Activated CD4-positive, alpha-beta T cell treated with anti-CD3 and anti-CD28 coated beads, Interleukin-2, amount 10 ng/mL, durations not matched to agents 7 days and 5 days (primary cell): ENCODE measurements around the gene TRERF1. TPM values are rescaled to one million over a fixed set of nuclear protein-coding genes. Genes with fewer than 3 reads are reported as not detected.

Experiments used
- CTCF ChIA-PET: fragments of 350-600 bp; sonication (Branson Sonifier 250); formaldehyde crosslinking; loops from one replicate; lab custom pipeline; 2021; ENCODE audit warnings: antibody characterized with exemption; lab: Charles Lee
- POLR2A ChIA-PET: fragments of 350-600 bp; sonication (Branson Sonifier 250); formaldehyde crosslinking; loops from one replicate; lab custom pipeline; 2021; ENCODE audit warnings: antibody characterized with exemption; lab: Charles Lee
- DNase-seq: peaks from one replicate; pipeline ENCODE4 v3.0.0-alpha.2; 2020
- H3K27ac Mint-ChIP-seq: one replicate; pipeline ENCODE4 v1.8.0; 2021; ENCODE audit warnings: mild to moderate bottlenecking, moderate library complexity, mixed read lengths
- H3K27me3 Mint-ChIP-seq: one replicate; pipeline ENCODE4 v1.8.0; 2021; ENCODE audit warnings: mixed read lengths
- H3K36me3 Mint-ChIP-seq: one replicate; pipeline ENCODE4 v1.8.0; 2021; ENCODE audit warnings: low read depth, mixed read lengths
- H3K4me1 Mint-ChIP-seq: one replicate; pipeline ENCODE4 v1.8.0; 2021; ENCODE audit warnings: mixed read lengths
- H3K4me3 Mint-ChIP-seq: one replicate; pipeline ENCODE4 v1.8.0; 2021; ENCODE audit warnings: mild to moderate bottlenecking, moderate library complexity, mixed read lengths
- H3K9me3 Mint-ChIP-seq: one replicate; pipeline ENCODE4 v1.8.0; 2021; ENCODE audit warnings: mixed read lengths
- total RNA-seq, 2 experiments: library from RNA; stranded (reverse); gene quantifications; one replicate each; pipeline ENCODE4 v1.2.3, GENCODE V29; 2021

Gene TRERF1
- total RNA-seq, 2 experiments from 2014 or later, result 18.6 to 20.3 TPM

- ChIA-PET CTCF (interaction anchor here (0.8 to 1.6 kb wide), 6 partner anchors 11 to 269 kb away, joined by 3 to 6 read pairs (median 4); no protein-coding TSS in a partner anchor), POLR2A (no interaction called here)
- Mint-ChIP-seq H3K4me3 (no peak overlapping the region), H3K27me3 (no peaks in the 10 kb centered on the region), H3K36me3 (peaks cover 7% of the 10 kb centered on the region), H3K27ac (peak overlapping the region; percentile 71), H3K9me3 (no peaks in the 10 kb centered on the region), H3K4me1 (peaks cover 47% of the 10 kb centered on the region)
- peak; percentile 26 for DNase-seq
Measured at GRCh38 chr6:42279144-42279781, 172.5 kb downstream of the TRERF1 start.

- Mint-ChIP-seq H3K4me3 (no peak overlapping the region), H3K27me3 (no peaks in the 10 kb centered on the region), H3K4me1 (peaks cover 47% of the 10 kb centered on the region), H3K27ac (peak overlapping the region; percentile 71), H3K36me3 (peaks cover 7% of the 10 kb centered on the region), H3K9me3 (no peaks in the 10 kb centered on the region)
- ChIA-PET CTCF (interaction anchor here (0.8 to 1.6 kb wide), 3 partner anchors 10 to 164 kb away, joined by 3 to 4 read pairs (median 3); no protein-coding TSS in a partner anchor), POLR2A (no interaction called here)
- DNase-seq, result peak; percentile 29
Measured at GRCh38 chr6:42278131-42278853, 173.4 kb downstream of the TRERF1 start.

GRCh38 chr6:42276034-42276890, 175.5 kb downstream of the TRERF1 start:
- ChIA-PET CTCF (interaction anchor here (0.6 to 1.5 kb wide), 4 partner anchors 11 to 453 kb away, joined by 3 to 6 read pairs (median 4); no protein-coding TSS in a partner anchor), POLR2A (no interaction called here)
- H3K27me3 Mint-ChIP-seq, result no peaks in the 10 kb centered on the region
- H3K27ac Mint-ChIP-seq, result peak overlapping the region; percentile 60
- H3K9me3 Mint-ChIP-seq, result no peaks in the 10 kb centered on the region
- DNase-seq, result no peak
- H3K36me3 Mint-ChIP-seq, result peaks cover 8% of the 10 kb centered on the region
- no peak overlapping the region for H3K4me3 Mint-ChIP-seq
- H3K4me1 Mint-ChIP-seq, result peaks cover 36% of the 10 kb centered on the region

GRCh38 chr6:42275376-42276033, 176.2 kb downstream of the TRERF1 start:
- POLR2A ChIA-PET, result no interaction called here
- H3K9me3 Mint-ChIP-seq, result no peaks in the 10 kb centered on the region
- H3K36me3 Mint-ChIP-seq, result peaks cover 8% of the 10 kb centered on the region
- H3K4me3 Mint-ChIP-seq, result no peak overlapping the region
- H3K27me3 Mint-ChIP-seq, result no peaks in the 10 kb centered on the region
- H3K27ac Mint-ChIP-seq, result no peak overlapping the region
- H3K4me1 Mint-ChIP-seq, result peaks cover 30% of the 10 kb centered on the region
- CTCF ChIA-PET, result no interaction called here
- DNase-seq, result no peak

- H3K36me3 Mint-ChIP-seq, result peaks cover 8% of the 10 kb centered on the region
- POLR2A ChIA-PET, result no interaction called here
- CTCF ChIA-PET, result interaction anchor here (0.6 kb wide), 1 partner anchor 188 kb away, joined by 4 read pairs; no protein-coding TSS in a partner anchor
- H3K27me3 Mint-ChIP-seq, result no peaks in the 10 kb centered on the region
- H3K27ac Mint-ChIP-seq, result no peak overlapping the region
- no peak overlapping the region for H3K4me3 Mint-ChIP-seq
- no peaks in the 10 kb centered on the region for H3K9me3 Mint-ChIP-seq
- H3K4me1 Mint-ChIP-seq, result peaks cover 31% of the 10 kb centered on the region
- DNase-seq, result no peak
Measured at GRCh38 chr6:42274898-42275297, 176.8 kb downstream of the TRERF1 start.

GRCh38 chr6:42271834-42272805, 179.6 kb downstream of the TRERF1 start:
- Mint-ChIP-seq H3K27me3 (no peaks in the 10 kb centered on the region), H3K4me3 (no peak overlapping the region), H3K36me3 (peaks cover 18% of the 10 kb centered on the region), H3K4me1 (peaks cover 19% of the 10 kb centered on the region), H3K9me3 (no peaks in the 10 kb centered on the region), H3K27ac (no peak overlapping the region)
- ChIA-PET CTCF (interaction anchor here (1.6 to 1.7 kb wide), 2 partner anchors 9 to 275 kb away, joined by 3 to 5 read pairs; no protein-coding TSS in a partner anchor), POLR2A (no interaction called here)
- no peak for DNase-seq

GRCh38 chr6:42269974-42270510, 181.7 kb downstream of the TRERF1 start:
- ChIA-PET CTCF (interaction anchor here (0.6 kb wide), 1 partner anchor 396 kb away, joined by 4 read pairs; no protein-coding TSS in a partner anchor), POLR2A (no interaction called here)
- peak overlapping the region; percentile 69 for H3K27ac Mint-ChIP-seq
- no peaks in the 10 kb centered on the region for H3K9me3 Mint-ChIP-seq
- no peak for DNase-seq
- H3K4me1 Mint-ChIP-seq, result peaks cover 18% of the 10 kb centered on the region
- H3K4me3 Mint-ChIP-seq, result no peak overlapping the region
- peaks cover 20% of the 10 kb centered on the region for H3K36me3 Mint-ChIP-seq
- H3K27me3 Mint-ChIP-seq, result no peaks in the 10 kb centered on the region

- H3K9me3 Mint-ChIP-seq, result no peaks in the 10 kb centered on the region
- peaks cover 18% of the 10 kb centered on the region for H3K4me1 Mint-ChIP-seq
- H3K27me3 Mint-ChIP-seq, result no peaks in the 10 kb centered on the region
- no peak overlapping the region for H3K4me3 Mint-ChIP-seq
- DNase-seq, result peak; percentile 64
- H3K27ac Mint-ChIP-seq, result peak overlapping the region; percentile 69
- CTCF ChIA-PET, result no interaction called here
- peaks cover 20% of the 10 kb centered on the region for H3K36me3 Mint-ChIP-seq
- POLR2A ChIA-PET, result no interaction called here
Measured at GRCh38 chr6:42269553-42269952, 182.2 kb downstream of the TRERF1 start.

GRCh38 chr6:42268835-42269204, 182.9 kb downstream of the TRERF1 start:
- Mint-ChIP-seq H3K27me3 (no peaks in the 10 kb centered on the region), H3K36me3 (peaks cover 21% of the 10 kb centered on the region), H3K9me3 (no peaks in the 10 kb centered on the region), H3K4me3 (no peak overlapping the region), H3K4me1 (peaks cover 18% of the 10 kb centered on the region), H3K27ac (peak overlapping the region; percentile 65)
- CTCF ChIA-PET, result interaction anchor here (1.1 kb wide), 1 partner anchor 10 kb away, joined by 3 read pairs; no protein-coding TSS in a partner anchor
- POLR2A ChIA-PET, result no interaction called here
- DNase-seq, result no peak

- Mint-ChIP-seq H3K4me1 (peaks cover 18% of the 10 kb centered on the region), H3K9me3 (no peaks in the 10 kb centered on the region), H3K36me3 (peaks cover 24% of the 10 kb centered on the region), H3K27me3 (no peaks in the 10 kb centered on the region), H3K27ac (peak overlapping the region; percentile 65), H3K4me3 (no peak overlapping the region)
- DNase-seq, result no peak
- CTCF ChIA-PET, result interaction anchor here (1.1 to 1.3 kb wide), 2 partner anchors 11 to 15 kb away, joined by 3 read pairs; no protein-coding TSS in a partner anchor
- POLR2A ChIA-PET, result no interaction called here
Measured at GRCh38 chr6:42268016-42268834, 183.5 kb downstream of the TRERF1 start.
